ENCODE results near the gene LTF. TPM values are rescaled to one million over a fixed set of nuclear protein-coding genes. Genes with fewer than 3 reads are reported as not detected.

The LTF gene
- total and polyA plus RNA-seq, 2 of the 13 experiments (the other 11 are each of a cell fraction or from before 2014, with no cell fraction given) = not detected

DNA sequence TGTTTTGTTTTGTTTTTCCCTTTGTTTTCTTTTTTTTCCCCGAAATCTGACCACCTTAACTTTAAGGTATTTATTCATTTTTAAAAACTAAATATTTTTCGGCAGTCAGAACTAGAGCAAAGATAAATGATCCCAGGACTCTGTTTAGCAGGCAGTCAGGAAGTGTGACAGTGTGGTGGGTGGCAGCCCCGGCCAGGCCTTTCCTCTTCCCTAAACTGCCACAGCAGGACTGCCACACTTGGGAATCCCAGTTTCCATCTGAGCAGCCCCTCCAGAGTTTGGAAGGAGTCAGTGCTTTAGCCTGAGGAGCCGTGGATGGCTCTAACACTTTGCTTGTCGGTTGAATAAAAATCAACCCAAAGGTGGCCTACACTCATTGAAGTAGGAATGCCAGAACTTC is 50.8 kb downstream of the LTF start (continued):
- TF ChIP-seq, protein P1, sequence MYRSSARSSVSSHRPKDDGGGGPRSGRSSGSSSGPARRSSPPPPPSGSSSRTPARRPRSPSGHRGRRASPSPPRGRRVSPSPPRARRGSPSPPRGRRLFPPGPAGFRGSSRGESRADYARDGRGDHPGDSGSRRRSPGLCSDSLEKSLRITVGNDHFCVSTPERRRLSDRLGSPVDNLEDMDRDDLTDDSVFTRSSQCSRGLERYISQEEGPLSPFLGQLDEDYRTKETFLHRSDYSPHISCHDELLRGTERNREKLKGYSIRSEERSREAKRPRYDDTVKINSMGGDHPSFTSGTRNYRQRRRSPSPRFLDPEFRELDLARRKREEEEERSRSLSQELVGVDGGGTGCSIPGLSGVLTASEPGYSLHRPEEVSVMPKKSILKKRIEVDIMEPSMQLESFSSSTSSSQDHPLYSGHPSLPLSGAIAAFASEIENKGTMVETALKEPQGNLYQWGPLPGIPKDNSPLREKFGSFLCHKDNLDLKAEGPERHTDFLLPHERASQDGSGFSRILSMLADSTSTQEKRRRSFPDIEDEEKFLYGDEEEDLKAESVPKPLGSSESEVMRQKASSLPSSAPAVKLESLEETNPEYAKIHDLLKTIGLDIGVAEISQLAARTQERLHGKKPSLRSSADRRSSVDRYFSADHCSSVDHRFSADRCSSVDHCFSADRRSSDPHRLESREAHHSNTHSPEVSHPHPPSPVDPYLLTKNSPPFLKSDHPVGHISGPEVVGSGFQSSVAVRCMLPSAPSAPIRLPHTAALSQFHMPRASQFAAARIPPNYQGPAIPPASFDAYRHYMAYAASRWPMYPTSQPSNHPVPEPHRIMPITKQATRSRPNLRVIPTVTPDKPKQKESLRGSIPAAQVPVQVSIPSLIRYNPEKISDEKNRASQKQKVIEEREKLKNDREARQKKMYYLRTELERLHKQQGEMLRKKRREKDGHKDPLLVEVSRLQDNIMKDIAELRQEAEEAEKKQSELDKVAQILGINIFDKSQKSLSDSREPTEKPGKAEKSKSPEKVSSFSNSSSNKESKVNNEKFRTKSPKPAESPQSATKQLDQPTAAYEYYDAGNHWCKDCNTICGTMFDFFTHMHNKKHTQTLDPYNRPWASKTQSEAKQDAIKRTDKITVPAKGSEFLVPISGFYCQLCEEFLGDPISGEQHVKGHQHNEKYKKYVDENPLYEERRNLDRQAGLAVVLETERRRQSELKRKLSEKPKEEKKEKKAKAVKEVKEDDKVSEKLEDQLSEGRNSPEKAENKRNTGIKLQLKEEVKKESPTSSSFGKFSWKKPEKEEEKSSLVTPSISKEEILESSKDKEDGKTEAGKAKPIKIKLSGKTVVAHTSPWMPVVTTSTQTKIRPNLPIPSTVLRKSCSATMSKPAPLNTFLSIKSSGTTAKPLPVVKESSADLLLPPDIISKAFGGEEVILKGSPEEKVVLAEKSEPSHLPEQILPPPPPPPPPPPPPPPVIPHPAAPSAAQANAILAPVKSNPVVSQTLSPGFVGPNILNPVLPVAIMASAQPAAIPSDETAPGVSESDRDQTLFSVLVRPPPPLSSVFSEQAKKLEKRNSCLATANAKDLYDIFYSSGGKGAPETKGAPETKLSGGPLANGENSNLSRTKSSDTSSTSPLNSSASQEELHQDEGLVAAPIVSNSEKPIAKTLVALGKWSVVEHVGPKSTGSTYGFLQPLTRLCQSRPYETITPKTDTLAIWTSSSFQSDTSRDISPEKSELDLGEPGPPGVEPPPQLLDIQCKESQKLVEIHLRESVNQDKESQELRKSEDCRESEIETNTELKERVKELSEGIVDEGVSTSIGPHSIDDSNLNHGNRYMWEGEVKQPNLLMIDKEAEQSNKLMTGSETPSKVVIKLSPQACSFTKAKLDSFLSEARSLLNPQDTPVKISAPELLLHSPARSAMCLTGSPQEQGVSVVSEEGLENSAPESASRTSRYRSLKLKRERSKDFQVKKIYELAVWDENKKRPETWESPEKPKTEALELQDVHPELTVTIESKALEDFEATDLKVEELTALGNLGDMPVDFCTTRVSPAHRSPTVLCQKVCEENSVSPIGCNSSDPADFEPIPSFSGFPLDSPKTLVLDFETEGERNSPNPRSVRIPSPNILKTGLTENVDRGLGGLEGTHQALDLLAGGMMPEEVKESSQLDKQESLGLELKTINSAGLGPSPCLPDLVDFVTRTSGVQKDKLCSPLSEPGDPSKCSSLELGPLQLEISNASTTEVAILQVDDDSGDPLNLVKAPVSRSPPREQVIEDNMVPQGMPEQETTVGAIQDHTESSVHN (CRISPR knock-in tag; IDR thresholded peaks at IDR 0.05) = no peak
- no peak for TF ChIP-seq SALL1 (CRISPR knock-in tag; IDR thresholded peaks at IDR 0.05)

DNA sequence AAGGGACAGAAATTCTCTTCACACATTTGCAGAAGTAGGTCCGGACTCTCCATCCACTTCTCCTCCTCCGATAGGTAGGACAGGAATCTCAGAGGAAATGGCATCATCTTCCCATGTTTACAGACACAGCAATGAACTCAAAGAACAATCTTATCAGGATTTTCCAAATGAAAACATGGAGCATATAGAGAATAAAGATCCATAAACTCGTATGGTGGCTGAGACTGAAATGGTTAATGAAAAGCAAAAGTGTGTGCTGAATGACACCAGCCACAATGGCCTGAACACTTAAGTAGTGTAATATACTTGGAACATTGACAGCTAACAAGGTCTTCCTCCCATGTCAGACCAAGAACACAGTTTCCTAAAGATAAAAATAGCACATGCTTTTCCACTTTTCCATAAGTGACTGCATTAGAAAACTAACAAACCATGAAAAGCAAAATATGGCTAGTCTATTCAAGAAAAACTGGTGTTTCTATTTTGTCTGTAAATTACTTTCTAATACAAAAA is 51.9 kb downstream of the LTF start:
- H3K4me1 ChIP-seq (ENCODE audit: insufficient read depth, low read length) = no peaks in the 10 kb centered on the region
- ATAC-seq (no peak), DNase-seq (ENCODE audit: low spot score) (no peak), FAIRE-seq (no peak)
- H4K20me1 ChIP-seq (ENCODE audit: insufficient read depth, low read length) = no peaks in the 10 kb centered on the region
- no peaks in the 10 kb centered on the region for H3K9me3 ChIP-seq (ENCODE audit: low read length)
- no peak overlapping the region for H3K4me3 ChIP-seq (replicated peaks in 1 of 3; ENCODE audit: insufficient read depth in 1 of 3, low read depth in 2 of 3, low read length in 3 of 3)
- peaks cover 1 to 9% of the 10 kb centered on the region in 2 experiments; a peak in 2 of 5 replicates for H3K27me3 ChIP-seq (ENCODE audit: control insufficient read depth in 1 of 2, insufficient read depth in 2 of 2, low read length in 2 of 2)
- no peak overlapping the region for H3K4me2 ChIP-seq (ENCODE audit: low read depth, low read length)
- H2AFZ ChIP-seq (ENCODE audit: low read length) = no peak overlapping the region
- H3K9ac ChIP-seq (ENCODE audit: insufficient read depth, low read depth, low read length) = no peak overlapping the region
- in situ Hi-C loops (cut with HindIII; ENCODE audit: extremely low pct_ligation_motif_present, low pct_unique_long_range_greater_than_20kb) = no loop called here
- no TSS peak for BruUV-seq (replicated peaks)
- CTCF ChIA-PET (ENCODE audit: low intra/inter-chr PET ratio, low total read pairs) = no interaction called here
- WGBS (ENCODE audit: low lambda C conversion rate) = 27% methylated on average over 3 of the region's 3 CpGs
- H3K79me2 ChIP-seq (ENCODE audit: insufficient read depth, low read length) = no peaks in the 10 kb centered on the region
- no peaks in the 10 kb centered on the region for H3K36me3 ChIP-seq (replicated peaks in 1 of 2; ENCODE audit: control insufficient read depth in 1 of 2, insufficient read depth in 2 of 2, low read length in 2 of 2)
- POLR2A ChIA-PET = no interaction called here
- no peak overlapping the region for H3K27ac ChIP-seq (ENCODE audit: extremely low read length, insufficient read depth, low read length)
- intact Hi-C loops (cut with micrococcal nuclease; ENCODE audit: unreplicated experiment) = no loop called here
- TF ChIP-seq TCF12 (IDR thresholded peaks at IDR 0.05) (no peak), TCF12 (CRISPR knock-in tag; IDR thresholded peaks at IDR 0.05) (no peak), MATR3 (CRISPR knock-in tag; IDR thresholded peaks at IDR 0.05) (no peak), BORCS8-MEF2B (CRISPR knock-in tag; IDR thresholded peaks at IDR 0.05) (no peak), RAD21 (CRISPR knock-in tag; IDR thresholded peaks at IDR 0.05) (no peak), ZNF747 (CRISPR knock-in tag; IDR thresholded peaks at IDR 0.05; ENCODE audit: borderline replicate concordance) (no peak), SUZ12 (IDR thresholded peaks at IDR 0.05; ENCODE audit: low read depth, low read length) (no peak), ZNF615 (CRISPR knock-in tag; IDR thresholded peaks at IDR 0.05; ENCODE audit: borderline replicate concordance) (no peak), ZNF230 (CRISPR knock-in tag; IDR thresholded peaks at IDR 0.05) (no peak), SRF (IDR thresholded peaks at IDR 0.05; ENCODE audit: low read depth, low read length) (no peak)
- TF ChIP-seq, protein P2, sequence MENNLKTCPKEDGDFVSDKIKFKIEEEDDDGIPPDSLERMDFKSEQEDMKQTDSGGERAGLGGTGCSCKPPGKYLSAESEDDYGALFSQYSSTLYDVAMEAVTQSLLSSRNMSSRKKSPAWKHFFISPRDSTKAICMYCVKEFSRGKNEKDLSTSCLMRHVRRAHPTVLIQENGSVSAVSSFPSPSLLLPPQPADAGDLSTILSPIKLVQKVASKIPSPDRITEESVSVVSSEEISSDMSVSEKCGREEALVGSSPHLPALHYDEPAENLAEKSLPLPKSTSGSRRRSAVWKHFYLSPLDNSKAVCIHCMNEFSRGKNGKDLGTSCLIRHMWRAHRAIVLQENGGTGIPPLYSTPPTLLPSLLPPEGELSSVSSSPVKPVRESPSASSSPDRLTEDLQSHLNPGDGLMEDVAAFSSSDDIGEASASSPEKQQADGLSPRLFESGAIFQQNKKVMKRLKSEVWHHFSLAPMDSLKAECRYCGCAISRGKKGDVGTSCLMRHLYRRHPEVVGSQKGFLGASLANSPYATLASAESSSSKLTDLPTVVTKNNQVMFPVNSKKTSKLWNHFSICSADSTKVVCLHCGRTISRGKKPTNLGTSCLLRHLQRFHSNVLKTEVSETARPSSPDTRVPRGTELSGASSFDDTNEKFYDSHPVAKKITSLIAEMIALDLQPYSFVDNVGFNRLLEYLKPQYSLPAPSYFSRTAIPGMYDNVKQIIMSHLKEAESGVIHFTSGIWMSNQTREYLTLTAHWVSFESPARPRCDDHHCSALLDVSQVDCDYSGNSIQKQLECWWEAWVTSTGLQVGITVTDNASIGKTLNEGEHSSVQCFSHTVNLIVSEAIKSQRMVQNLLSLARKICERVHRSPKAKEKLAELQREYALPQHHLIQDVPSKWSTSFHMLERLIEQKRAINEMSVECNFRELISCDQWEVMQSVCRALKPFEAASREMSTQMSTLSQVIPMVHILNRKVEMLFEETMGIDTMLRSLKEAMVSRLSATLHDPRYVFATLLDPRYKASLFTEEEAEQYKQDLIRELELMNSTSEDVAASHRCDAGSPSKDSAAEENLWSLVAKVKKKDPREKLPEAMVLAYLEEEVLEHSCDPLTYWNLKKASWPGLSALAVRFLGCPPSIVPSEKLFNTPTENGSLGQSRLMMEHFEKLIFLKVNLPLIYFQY (CRISPR knock-in tag; IDR thresholded peaks at IDR 0.05; ENCODE audit: borderline replicate concordance) = no peak

All from HepG2 (cell line).